PFSK-1 (cell line): Measurements from ENCODE around the gene ARHGAP44.
A peak's percentile ranks its signal among the peaks of the same experiment; 100 is the strongest.

Source experiments
- FOXP2 ChIP-seq: optimal IDR thresholded peaks from 2 replicates; pipeline ENCODE3; 2011; ENCODE audit warnings: borderline replicate concordance, control low read depth, inconsistent platforms; ENCODE audit not compliant: insufficient read depth; ENCODE audit errors: extremely low read length, extremely low read depth
- POLR2AphosphoS5 ChIP-seq: IDR thresholded peaks from 2 replicates; pipeline ENCODE4 v1.6.1; 2012; ENCODE audit warnings: low read depth, mild to moderate bottlenecking, control low read depth, low read length, moderate library complexity
- SIN3A ChIP-seq: IDR thresholded peaks from 2 replicates; pipeline ENCODE4 v1.6.1; 2012; ENCODE audit warnings: mild to moderate bottlenecking, low read length, moderate library complexity, borderline replicate concordance; ENCODE audit not compliant: insufficient read depth
- TAF1 ChIP-seq: IDR thresholded peaks from 2 replicates; pipeline ENCODE4 v1.6.1; 2012; ENCODE audit warnings: low read length, control low read depth, borderline replicate concordance; ENCODE audit not compliant: insufficient read depth
- TF ChIP-seq, protein P1 (sequence below), 2 experiments: IDR thresholded peaks; 2 replicates each; pipeline versions ENCODE4 v1.6.1 to v1.8.0; 2011 to 2012; ENCODE audit warnings: low read depth in 2 of 2, low read length in 2 of 2, control low read depth in 1 of 2, inconsistent platforms in 1 of 2, mild to moderate bottlenecking in 1 of 2, moderate library complexity in 1 of 2; ENCODE audit not compliant: insufficient read depth in 1 of 2

ARHGAP44 gene

DNA sequence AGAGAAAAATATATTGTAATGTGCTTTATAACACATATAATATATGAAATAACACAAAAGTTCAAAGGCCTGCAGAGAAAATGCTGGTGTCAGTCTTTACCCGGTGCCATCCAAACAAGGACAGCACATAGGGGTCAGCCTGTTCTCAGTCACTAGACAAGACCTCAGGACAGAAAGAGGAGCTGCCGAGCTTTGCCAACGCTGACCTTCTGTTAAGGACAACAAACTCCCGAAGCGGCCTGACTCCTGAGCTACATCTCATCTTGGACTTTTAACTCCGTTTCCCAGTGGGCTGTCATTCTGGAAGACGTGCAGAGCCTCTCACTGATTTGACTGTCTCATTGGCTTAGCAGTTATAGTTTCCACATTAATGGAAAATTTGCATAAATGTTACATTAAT is 221.7 kb downstream of the ARHGAP44 start:
- TF ChIP-seq SIN3A: no peak
- no peak for TF ChIP-seq POLR2AphosphoS5
- TF ChIP-seq, protein P1, sequence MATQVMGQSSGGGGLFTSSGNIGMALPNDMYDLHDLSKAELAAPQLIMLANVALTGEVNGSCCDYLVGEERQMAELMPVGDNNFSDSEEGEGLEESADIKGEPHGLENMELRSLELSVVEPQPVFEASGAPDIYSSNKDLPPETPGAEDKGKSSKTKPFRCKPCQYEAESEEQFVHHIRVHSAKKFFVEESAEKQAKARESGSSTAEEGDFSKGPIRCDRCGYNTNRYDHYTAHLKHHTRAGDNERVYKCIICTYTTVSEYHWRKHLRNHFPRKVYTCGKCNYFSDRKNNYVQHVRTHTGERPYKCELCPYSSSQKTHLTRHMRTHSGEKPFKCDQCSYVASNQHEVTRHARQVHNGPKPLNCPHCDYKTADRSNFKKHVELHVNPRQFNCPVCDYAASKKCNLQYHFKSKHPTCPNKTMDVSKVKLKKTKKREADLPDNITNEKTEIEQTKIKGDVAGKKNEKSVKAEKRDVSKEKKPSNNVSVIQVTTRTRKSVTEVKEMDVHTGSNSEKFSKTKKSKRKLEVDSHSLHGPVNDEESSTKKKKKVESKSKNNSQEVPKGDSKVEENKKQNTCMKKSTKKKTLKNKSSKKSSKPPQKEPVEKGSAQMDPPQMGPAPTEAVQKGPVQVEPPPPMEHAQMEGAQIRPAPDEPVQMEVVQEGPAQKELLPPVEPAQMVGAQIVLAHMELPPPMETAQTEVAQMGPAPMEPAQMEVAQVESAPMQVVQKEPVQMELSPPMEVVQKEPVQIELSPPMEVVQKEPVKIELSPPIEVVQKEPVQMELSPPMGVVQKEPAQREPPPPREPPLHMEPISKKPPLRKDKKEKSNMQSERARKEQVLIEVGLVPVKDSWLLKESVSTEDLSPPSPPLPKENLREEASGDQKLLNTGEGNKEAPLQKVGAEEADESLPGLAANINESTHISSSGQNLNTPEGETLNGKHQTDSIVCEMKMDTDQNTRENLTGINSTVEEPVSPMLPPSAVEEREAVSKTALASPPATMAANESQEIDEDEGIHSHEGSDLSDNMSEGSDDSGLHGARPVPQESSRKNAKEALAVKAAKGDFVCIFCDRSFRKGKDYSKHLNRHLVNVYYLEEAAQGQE (IDR thresholded peaks at IDR 0.05; ENCODE audit: insufficient read depth in 1 of 2, low read depth in 2 of 2, low read length in 2 of 2): no peak
- TF ChIP-seq FOXP2: no peak
- TF ChIP-seq TAF1: no peak

- TF ChIP-seq FOXP2: no peak
- TF ChIP-seq POLR2AphosphoS5: no peak
- TF ChIP-seq TAF1: no peak
- no peak for TF ChIP-seq SIN3A
- TF ChIP-seq, protein P1 (IDR thresholded peaks at IDR 0.05; ENCODE audit: insufficient read depth in 1 of 2, low read depth in 2 of 2, low read length in 2 of 2): no peak
These were observed 225.5 kb downstream of the ARHGAP44 start for GRCh38 chr17:13014801-13015200.

GRCh38 chr17:13016881-13017654 is 227.8 kb downstream of the ARHGAP44 start:
- TF ChIP-seq, protein P1 (IDR thresholded peaks at IDR 0.05; ENCODE audit: insufficient read depth in 1 of 2, low read depth in 2 of 2, low read length in 2 of 2): no peak
- TF ChIP-seq FOXP2 (no peak), POLR2AphosphoS5 (no peak), SIN3A (no peak), TAF1 (peak; percentile 35; the same call in 1 of the 2 replicates)

DNA sequence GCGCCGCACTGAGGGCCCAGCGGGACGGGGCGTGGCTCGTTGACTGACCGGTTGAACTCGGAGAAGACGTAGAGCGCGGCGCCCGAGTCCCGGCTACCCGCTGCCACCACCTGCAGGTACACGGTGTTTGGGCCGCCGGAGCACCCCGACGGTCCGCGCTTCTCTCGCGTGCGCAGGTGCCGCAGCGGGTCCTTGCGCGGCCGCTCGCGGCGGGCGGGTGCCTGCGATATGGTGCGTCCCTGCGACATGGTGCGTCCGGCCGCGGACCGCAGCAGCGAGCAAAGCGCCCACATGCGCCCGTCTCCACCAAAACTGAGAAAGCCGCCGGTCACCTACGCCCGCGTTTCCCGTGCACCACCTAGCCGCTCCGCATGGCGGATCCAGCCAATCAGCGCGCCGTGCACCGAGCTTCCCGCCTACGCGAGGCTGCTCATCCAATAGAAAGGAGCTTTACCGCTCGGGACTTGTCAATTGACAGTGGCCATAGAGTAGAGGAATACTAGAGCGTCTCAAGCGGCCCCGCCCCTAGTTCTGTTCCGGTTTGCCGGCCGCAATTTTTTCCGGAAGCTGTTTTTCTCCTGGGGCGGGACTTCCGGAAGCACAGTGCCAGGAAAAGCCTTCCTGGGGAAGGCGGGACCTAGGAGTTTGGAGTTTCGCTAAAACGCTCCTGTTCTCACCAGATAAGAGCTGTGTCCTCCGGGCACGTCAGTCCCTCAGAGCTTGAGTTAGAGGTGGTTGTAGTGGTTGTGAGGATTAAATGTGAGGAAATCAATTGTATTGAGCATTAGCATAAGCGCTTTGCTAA is 228.6 kb downstream of the ARHGAP44 start, which contains the start of gene ELAC2:
Gene ELAC2 (minus strand): TSS at position 373 of the 805 bp plus-strand sequence. CDS start 80 bp downstream, at position 293.
- TF ChIP-seq, protein P1 (IDR thresholded peaks at IDR 0.05; ENCODE audit: insufficient read depth in 1 of 2, low read depth in 2 of 2, low read length in 2 of 2): 0 out of 4 replicates have a peak, but pooled peaks of 1 of the 2 experiments have one; percentile 20
- TF ChIP-seq TAF1: peak; percentile 81; the same call in 1 of the 2 replicates
- TF ChIP-seq FOXP2: no peak
- no peak; the same call in 1 of the 2 replicates for TF ChIP-seq SIN3A
- peak; percentile 97 for TF ChIP-seq POLR2AphosphoS5
